Neutrophil (primary cell): ENCODE data around the gene FBXL2.

Source experiments
- H3K27ac ChIP-seq: fragments of 200-600 bp; sonication (generic); 2 replicates; pipeline ENCODE4 v1.5.1; 2016; ENCODE audit warnings: mild to moderate bottlenecking, moderate library complexity
- H3K27me3 ChIP-seq: fragments of 200-600 bp; sonication (generic); 2 replicates; pipeline ENCODE4 v1.6.0; 2016; ENCODE audit warnings: mild to moderate bottlenecking
- H3K36me3 ChIP-seq: fragments of 200-600 bp; sonication (generic); 2 replicates; pipeline ENCODE4 v1.5.1; 2017
- H3K4me1 ChIP-seq, 2 experiments: fragments of 200-600 bp in 1 of 2; sonication (generic) in 1 of 2; 1 replicate in 1 of 2; 2 replicates in 1 of 2; pipeline versions ENCODE4 v1.5.1 to v1.6.1; 2013 to 2016; ENCODE audit warnings: low read depth in 1 of 2, low read length in 1 of 2, mild to moderate bottlenecking in 1 of 2, moderate library complexity in 1 of 2; ENCODE audit not compliant: control insufficient read depth in 1 of 2, insufficient read depth in 1 of 2
- H3K4me3 ChIP-seq, 2 experiments: fragments of 200-600 bp in 1 of 2; sonication (generic) in 1 of 2; 1 replicate in 1 of 2; 2 replicates in 1 of 2; pipeline ENCODE4 v1.5.1; 2013 to 2016; ENCODE audit warnings: low read depth in 1 of 2, low read length in 1 of 2, mild to moderate bottlenecking in 1 of 2, moderate library complexity in 1 of 2
- H3K9me3 ChIP-seq: fragments of 200-600 bp; sonication (generic); 2 replicates; pipeline ENCODE4 v1.5.1; 2016
- CTCF ChIP-seq: fragments of 200-600 bp; sonication (generic); IDR thresholded peaks from 2 replicates; pipeline ENCODE4 v1.5.1; 2016; ENCODE audit warnings: antibody characterized with exemption

FBXL2 gene

GRCh38 chr3:33236005-33236404 lies 41.2 kb upstream of the FBXL2 start:
- no peaks in the 10 kb centered on the region for H3K9me3 ChIP-seq
- H3K4me1 ChIP-seq: no peaks in the 10 kb centered on the region
- no peak for TF ChIP-seq CTCF
- no peaks in the 10 kb centered on the region for H3K27me3 ChIP-seq
- no peaks in the 10 kb centered on the region for H3K36me3 ChIP-seq
- H3K27ac ChIP-seq: no peak overlapping the region
- no peak overlapping the region for H3K4me3 ChIP-seq

GRCh38 chr3:33237439-33237838 lies 39.8 kb upstream of the FBXL2 start:
- no peaks in the 10 kb centered on the region for H3K9me3 ChIP-seq
- TF ChIP-seq CTCF: no peak
- H3K36me3 ChIP-seq: no peaks in the 10 kb centered on the region
- H3K4me3 ChIP-seq: no peak overlapping the region
- no peak overlapping the region for H3K27ac ChIP-seq
- H3K27me3 ChIP-seq: no peaks in the 10 kb centered on the region
- no peaks in the 10 kb centered on the region for H3K4me1 ChIP-seq

- no peaks in the 10 kb centered on the region for H3K36me3 ChIP-seq
- no peak overlapping the region for H3K27ac ChIP-seq
- no peaks in the 10 kb centered on the region for H3K4me1 ChIP-seq
- no peak for TF ChIP-seq CTCF
- no peaks in the 10 kb centered on the region for H3K9me3 ChIP-seq
- no peaks in the 10 kb centered on the region for H3K27me3 ChIP-seq
- H3K4me3 ChIP-seq: no peak overlapping the region
Observed at GRCh38 chr3:33238923-33239322, 38.3 kb upstream of the FBXL2 start.

- Histone ChIP-seq H3K4me3 (no peak overlapping the region), H3K9me3 (no peaks in the 10 kb centered on the region), H3K27me3 (no peaks in the 10 kb centered on the region), H3K36me3 (no peaks in the 10 kb centered on the region), H3K27ac (no peak overlapping the region), H3K4me1 (no peaks in the 10 kb centered on the region)
- no peak for TF ChIP-seq CTCF
Observed at GRCh38 chr3:33240261-33240660, 37.0 kb upstream of the FBXL2 start.

GRCh38 chr3:33246786-33247185 lies 30.5 kb upstream of the FBXL2 start:
- Histone ChIP-seq H3K4me3 (no peak overlapping the region), H3K9me3 (no peaks in the 10 kb centered on the region), H3K36me3 (no peaks in the 10 kb centered on the region), H3K27ac (no peak overlapping the region), H3K27me3 (no peaks in the 10 kb centered on the region), H3K4me1 (no peaks in the 10 kb centered on the region)
- no peak for TF ChIP-seq CTCF

- Histone ChIP-seq H3K27ac (no peak overlapping the region), H3K4me3 (no peak overlapping the region), H3K36me3 (no peaks in the 10 kb centered on the region), H3K9me3 (no peaks in the 10 kb centered on the region), H3K27me3 (no peaks in the 10 kb centered on the region), H3K4me1 (no peaks in the 10 kb centered on the region)
- TF ChIP-seq CTCF: no peak
Observed at GRCh38 chr3:33250712-33251111, 26.5 kb upstream of the FBXL2 start.
